Calu3 (cell line): Measurements from ENCODE around the gene NPIPB8. TPM values are rescaled to one million over a fixed set of nuclear protein-coding genes. Genes with fewer than 3 reads are reported as not detected.
A peak's percentile ranks its signal among the peaks of the same experiment; 100 is the strongest.
"Not testable (repeated sequence)": the region's sequence is repeated elsewhere in the genome, so short reads cannot be mapped to it uniquely, and the experiment has no call there.

Experiments
- BruUV-seq: library from RNA; stranded (reverse); fragments of 400-500 nt; replicated peaks from 2 replicates; lab custom pipeline; 2021; lab: Mats Ljungman, UMichigan
- CTCF ChIA-PET: fragments of 300-600 bp; sonication (Branson Sonifier 250); formaldehyde crosslinking; loops from one replicate; lab custom pipeline; 2022; ENCODE audit warnings: antibody characterized with exemption; lab: Charles Lee
- DNase-seq: peaks from one replicate; pipeline ENCODE4 v3.0.0; 2022
- H3K27ac Mint-ChIP-seq: one replicate; pipeline ENCODE4 v1.8.0; 2022; ENCODE audit warnings: mixed read lengths; ENCODE audit not compliant: unreplicated experiment
- H3K27me3 Mint-ChIP-seq: one replicate; pipeline ENCODE4 v1.8.0; 2022; ENCODE audit warnings: mixed read lengths; ENCODE audit not compliant: unreplicated experiment
- H3K36me3 Mint-ChIP-seq: one replicate; pipeline ENCODE4 v1.8.0; 2022; ENCODE audit warnings: mild to moderate bottlenecking, moderate library complexity, mixed read lengths; ENCODE audit not compliant: insufficient read depth, unreplicated experiment
- H3K4me1 Mint-ChIP-seq: one replicate; pipeline ENCODE4 v1.8.0; 2022; ENCODE audit warnings: mild to moderate bottlenecking, low read depth, mixed read lengths; ENCODE audit not compliant: unreplicated experiment
- H3K4me3 Mint-ChIP-seq: one replicate; pipeline ENCODE4 v1.8.0; 2022; ENCODE audit warnings: mild to moderate bottlenecking, low read depth, moderate library complexity, mixed read lengths; ENCODE audit not compliant: unreplicated experiment
- H3K9me3 Mint-ChIP-seq: one replicate; pipeline ENCODE4 v1.8.0; 2022; ENCODE audit warnings: low read depth, mixed read lengths; ENCODE audit not compliant: unreplicated experiment
- CTCF ChIP-seq: fragments of 200-600 bp; IDR thresholded peaks from one replicate; pipeline ENCODE4 v1.8.0; 2022; ENCODE audit warnings: antibody characterized with exemption; ENCODE audit not compliant: unreplicated experiment
- intact Hi-C: fragments of 100-400 bp; cut with micrococcal nuclease; formaldehyde crosslinking; loops from one replicate; pipeline ENCODE4 v1.10.0; 2022; ENCODE audit not compliant: unreplicated experiment
- total RNA-seq: library from RNA; stranded (reverse); gene quantifications from 2 replicates; pipeline ENCODE4 v1.2.3, GENCODE V29; 2022

The NPIPB8 gene
- total RNA-seq, 1 experiment from 2014 or later: 1.2 TPM

- Mint-ChIP-seq H3K36me3 (peaks cover 21% of the 10 kb centered on the region), H3K9me3 (no peaks in the 10 kb centered on the region), H3K4me1 (peaks cover 2% of the 10 kb centered on the region), H3K27ac (peak overlapping the region; percentile 33), H3K4me3 (no peak overlapping the region), H3K27me3 (no peaks in the 10 kb centered on the region)
- intact Hi-C loops: no loop called here
- no peak for DNase-seq
- CTCF ChIA-PET: no interaction called here
- TF ChIP-seq CTCF: no peak
- no TSS peak for BruUV-seq
Measured at GRCh38 chr16:28616636-28617035, 21.2 kb upstream of the NPIPB8 start.

- H3K27ac Mint-ChIP-seq: no peak overlapping the region
- DNase-seq: no peak
- peaks cover 30% of the 10 kb centered on the region for H3K36me3 Mint-ChIP-seq
- intact Hi-C loops: no loop called here
- TF ChIP-seq CTCF: no peak
- no peaks in the 10 kb centered on the region for H3K9me3 Mint-ChIP-seq
- BruUV-seq: no TSS peak
- CTCF ChIA-PET: interaction anchor here (0.7 kb wide), 1 partner anchor 86 kb away, joined by 3 read pairs; no protein-coding TSS in a partner anchor
- peaks cover 11% of the 10 kb centered on the region for H3K4me1 Mint-ChIP-seq
- no peak overlapping the region for H3K4me3 Mint-ChIP-seq
- H3K27me3 Mint-ChIP-seq: no peaks in the 10 kb centered on the region
Measured at GRCh38 chr16:28617874-28618273, 20.0 kb upstream of the NPIPB8 start.

- H3K27ac Mint-ChIP-seq, intact Hi-C loops, DNase-seq, H3K9me3 Mint-ChIP-seq, H3K4me3 Mint-ChIP-seq, BruUV-seq, H3K27me3 Mint-ChIP-seq: not testable (repeated sequence)
- Mint-ChIP-seq H3K4me1 (peaks cover 21% of the 10 kb centered on the region), H3K36me3 (peaks cover 38% of the 10 kb centered on the region)
- CTCF ChIA-PET: interaction anchor here (0.7 kb wide), 1 partner anchor 29 kb away, joined by 3 read pairs; no protein-coding TSS in a partner anchor
Measured at GRCh38 chr16:28620316-28620715, 17.5 kb upstream of the NPIPB8 start.

- no peaks in the 10 kb centered on the region for H3K27me3 Mint-ChIP-seq
Measured at GRCh38 chr16:28621481-28622155, 16.2 kb upstream of the NPIPB8 start.

GRCh38 chr16:28622532-28623171, 15.2 kb upstream of the NPIPB8 start:
- peaks cover 33% of the 10 kb centered on the region for H3K36me3 Mint-ChIP-seq
- H3K27me3 Mint-ChIP-seq, H3K27ac Mint-ChIP-seq, BruUV-seq, DNase-seq, H3K9me3 Mint-ChIP-seq, intact Hi-C loops: not testable (repeated sequence)
- H3K4me3 Mint-ChIP-seq: peak overlapping the region; percentile 89
- CTCF ChIA-PET: interaction anchor here (0.6 kb wide), 2 partner anchors 131 to 297 kb away, joined by 3 to 4 read pairs; partner anchors contain the start of gene CLN3
- H3K4me1 Mint-ChIP-seq: peaks cover 21% of the 10 kb centered on the region

More at GRCh38 chr16:28621481-28622155, 16.2 kb upstream of the NPIPB8 start:
- BruUV-seq: no TSS peak
- no peak for TF ChIP-seq CTCF
- H3K4me1 Mint-ChIP-seq: peaks cover 21% of the 10 kb centered on the region
- no peak overlapping the region for H3K27ac Mint-ChIP-seq
- intact Hi-C loops: no loop called here
- no peak for DNase-seq
- H3K36me3 Mint-ChIP-seq: peaks cover 38% of the 10 kb centered on the region
- CTCF ChIA-PET: no interaction called here
- peak overlapping the region; percentile 89 for H3K4me3 Mint-ChIP-seq
- no peaks in the 10 kb centered on the region for H3K9me3 Mint-ChIP-seq
